GM21528 (cell line): ENCODE measurements around the gene MYO9B.

Experiments used
- ATAC-seq: cut with Tn5 transposase; IDR thresholded peaks from one replicate; pipeline ENCODE4 v1.9.1; 2021; ENCODE audit warnings: mild to moderate bottlenecking, moderate library complexity; ENCODE audit not compliant: unreplicated experiment, low FRiP score

The MYO9B gene

GRCh38 chr19:17209126-17210036 is 133.8 kb downstream of the MYO9B start:
- ATAC-seq: no peak

GRCh38 chr19:17210296-17210695 is 134.7 kb downstream of the MYO9B start:
- no peak for ATAC-seq

- no peak for ATAC-seq
These were observed 136.2 kb downstream of the MYO9B start for GRCh38 chr19:17211547-17212446.

- no peak for ATAC-seq
These were observed 137.8 kb downstream of the MYO9B start for GRCh38 chr19:17213334-17213733.

- no peak for ATAC-seq
These were observed 139.0 kb downstream of the MYO9B start for GRCh38 chr19:17214508-17215126.

- no peak for ATAC-seq
These were observed 139.8 kb downstream of the MYO9B start, which contains the start of gene USE1 for GRCh38 chr19:17215127-17215971. Gene USE1, plus strand, starts transcription at chr19:17215357. Its CDS starts 49 bp downstream, at chr19:17215406.

GRCh38 chr19:17216058-17216670 is 140.6 kb downstream of the MYO9B start:
- ATAC-seq: no peak

GRCh38 chr19:17219286-17219685 is 143.7 kb downstream of the MYO9B start:
- ATAC-seq: no peak

- no peak for ATAC-seq
These were observed 144.7 kb downstream of the MYO9B start for GRCh38 chr19:17220207-17220758.

- ATAC-seq: no peak
These were observed 149.5 kb downstream of the MYO9B start for GRCh38 chr19:17225053-17225452.

- peak; percentile 77 for ATAC-seq
These were observed 150.7 kb downstream of the MYO9B start, which contains the start of gene OCEL1 for GRCh38 chr19:17226002-17226933. Gene OCEL1, plus strand, starts transcription at chr19:17226226. Its CDS starts 22 bp downstream, at chr19:17226248.

- no peak for ATAC-seq
These were observed 152.3 kb downstream of the MYO9B start for GRCh38 chr19:17227798-17228367.

GRCh38 chr19:17229890-17230289 is 154.3 kb downstream of the MYO9B start:
- ATAC-seq: no peak

- ATAC-seq: no peak
These were observed 156.7 kb downstream of the MYO9B start for GRCh38 chr19:17232258-17232657.

- no peak for ATAC-seq
These were observed 159.3 kb downstream of the MYO9B start for GRCh38 chr19:17234911-17235299.

- ATAC-seq: no peak
These were observed 159.9 kb downstream of the MYO9B start for GRCh38 chr19:17235300-17235970.
